ENCODE data around the gene BABAM2.

DNA sequence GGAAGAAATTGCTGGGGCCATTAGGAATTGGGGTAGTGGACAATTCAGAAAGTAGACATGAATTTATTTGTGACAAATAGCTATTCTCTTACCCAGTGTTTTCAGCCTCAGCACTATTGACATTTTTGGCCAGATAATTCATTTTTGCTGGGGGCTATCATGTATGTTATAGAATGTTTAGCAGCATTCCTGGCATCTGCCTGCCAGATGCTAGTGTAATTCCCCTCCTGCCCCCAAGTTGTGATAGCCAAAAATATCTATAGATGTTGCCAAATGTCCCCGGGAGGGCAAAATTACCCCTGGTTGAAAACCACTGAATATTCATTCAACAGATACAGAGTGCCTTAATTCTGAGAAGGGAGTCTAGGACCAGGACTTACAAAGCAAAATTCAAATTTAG is 183.6 kb downstream of the BABAM2 start:
- TF ChIP-seq, protein P1, sequence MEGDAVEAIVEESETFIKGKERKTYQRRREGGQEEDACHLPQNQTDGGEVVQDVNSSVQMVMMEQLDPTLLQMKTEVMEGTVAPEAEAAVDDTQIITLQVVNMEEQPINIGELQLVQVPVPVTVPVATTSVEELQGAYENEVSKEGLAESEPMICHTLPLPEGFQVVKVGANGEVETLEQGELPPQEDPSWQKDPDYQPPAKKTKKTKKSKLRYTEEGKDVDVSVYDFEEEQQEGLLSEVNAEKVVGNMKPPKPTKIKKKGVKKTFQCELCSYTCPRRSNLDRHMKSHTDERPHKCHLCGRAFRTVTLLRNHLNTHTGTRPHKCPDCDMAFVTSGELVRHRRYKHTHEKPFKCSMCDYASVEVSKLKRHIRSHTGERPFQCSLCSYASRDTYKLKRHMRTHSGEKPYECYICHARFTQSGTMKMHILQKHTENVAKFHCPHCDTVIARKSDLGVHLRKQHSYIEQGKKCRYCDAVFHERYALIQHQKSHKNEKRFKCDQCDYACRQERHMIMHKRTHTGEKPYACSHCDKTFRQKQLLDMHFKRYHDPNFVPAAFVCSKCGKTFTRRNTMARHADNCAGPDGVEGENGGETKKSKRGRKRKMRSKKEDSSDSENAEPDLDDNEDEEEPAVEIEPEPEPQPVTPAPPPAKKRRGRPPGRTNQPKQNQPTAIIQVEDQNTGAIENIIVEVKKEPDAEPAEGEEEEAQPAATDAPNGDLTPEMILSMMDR (IDR thresholded peaks at IDR 0.05; ENCODE audit: poor library complexity) = no peak
- no peak for TF ChIP-seq EZH2phosphoT487 (IDR thresholded peaks at IDR 0.05; ENCODE audit: low read depth, severe bottlenecking, unreplicated experiment)

All from hepatocyte (in vitro differentiated cells).